Spleen (tissue), 7 donors: ENCODE data around the gene ORMDL3.

Experiments
- CTCF ChIP-seq, 11 experiments: fragments of 200-600 bp in 7 of 11; fragments of 450-650 bp in 4 of 11; sonication (generic) in 4 of 11; IDR thresholded peaks in 8 of 11; conservative IDR thresholded peaks in 3 of 11; 1 replicate in 7 of 11; 2 replicates in 4 of 11; pipeline versions ENCODE4 v1.4.0 to v1.8.0; 2016 to 2021; ENCODE audit warnings: antibody characterized with exemption in 11 of 11, inconsistent platforms in 4 of 11, mild to moderate bottlenecking in 1 of 11
- POLR2AphosphoS5 ChIP-seq, 3 donors: sonication (generic); formaldehyde crosslinking; IDR thresholded peaks; one replicate each; pipeline ENCODE4 v1.5.1; 2017; ENCODE audit warnings: antibody characterized with exemption in 3 of 3
- donor health status: DM: no; HTN: no; CAD: no; lungs with moderate emphysema.
- donor health status: DM: no; HTN: no; CAD: no.
- donor health status: DM: no; HTN: no; CAD: no.

DNA sequence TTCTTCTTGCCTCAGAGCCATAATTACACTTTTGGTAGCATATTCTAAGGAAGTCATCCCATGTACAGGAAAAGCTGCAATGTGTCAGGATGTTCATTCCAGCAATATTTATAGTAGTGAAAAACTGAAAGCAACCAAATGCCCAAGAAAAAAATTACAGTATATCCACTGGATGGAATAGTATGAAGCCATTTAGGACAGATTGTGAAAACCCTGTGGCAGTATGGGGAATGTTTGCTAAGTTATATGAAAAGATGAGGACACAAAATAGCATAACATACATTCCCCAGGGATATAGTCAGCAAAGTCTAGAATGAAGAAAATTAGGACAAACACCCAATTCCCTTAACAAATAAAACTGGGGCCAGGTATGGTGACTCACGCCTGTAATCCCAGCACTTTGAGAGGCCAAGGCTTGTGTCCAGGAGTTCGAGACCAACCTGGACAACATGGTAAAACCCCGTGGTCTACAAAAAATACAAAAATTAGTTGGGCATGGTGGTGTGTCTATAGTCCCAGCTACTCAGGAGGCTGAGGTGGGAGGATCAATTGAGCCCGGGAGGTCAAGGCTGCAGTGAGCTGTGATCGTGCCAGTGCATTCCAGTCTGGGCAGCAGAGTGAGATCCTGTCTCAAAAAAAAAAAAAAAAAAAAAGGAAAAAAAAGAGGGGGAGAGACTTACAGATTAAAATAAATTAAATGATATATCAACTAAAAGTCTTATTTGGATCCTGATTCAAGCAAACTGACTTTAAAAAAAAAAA, 2.4 kb upstream of the ORMDL3 start:
- TF ChIP-seq CTCF (IDR thresholded peaks at IDR 0.05 in 8 of 11, conservative IDR thresholded peaks at IDR 0.05 in 3 of 11) (no peak), POLR2AphosphoS5 (IDR thresholded peaks at IDR 0.05) (no peak)
